ENCODE measurements around the gene GLRB. TPM values are rescaled to one million over a fixed set of nuclear protein-coding genes. Genes with fewer than 3 reads are reported as not detected.

The GLRB gene
- total and polyA plus RNA-seq, 9 of the 15 experiments (the other 6 are each of a cell fraction or from before 2014, with no cell fraction given): not detected

DNA sequence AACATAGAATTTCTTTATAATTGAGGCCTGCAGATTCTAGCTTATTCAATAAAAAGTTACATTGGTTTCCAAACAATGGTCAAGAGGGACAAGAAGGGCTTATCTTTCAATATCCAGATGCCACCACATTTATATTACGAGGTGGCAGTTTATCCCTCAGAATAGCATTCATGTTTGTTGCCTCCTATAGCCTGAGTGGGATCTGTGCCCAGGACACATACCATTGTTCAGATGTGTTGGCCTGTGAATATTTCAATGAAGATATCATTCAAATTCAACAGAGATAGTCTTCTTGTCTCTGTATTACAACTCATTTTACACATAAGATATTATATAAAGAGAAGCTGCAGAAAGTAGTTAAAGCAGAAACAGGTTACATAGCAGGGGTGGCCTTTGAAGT is 20.5 kb downstream of the GLRB start:
- no peak for ATAC-seq
- Histone ChIP-seq H3K4me2 (ENCODE audit: insufficient read depth, low read length) (no peak overlapping the region), H3K79me2 (ENCODE audit: control insufficient read depth, insufficient read depth, low read length) (no peaks in the 10 kb centered on the region), H4K20me1 (replicated peaks; ENCODE audit: control insufficient read depth, insufficient read depth, low read length) (no peaks in the 10 kb centered on the region), H3K4me1 (replicated peaks in 1 of 2; ENCODE audit: control insufficient read depth in 2 of 2, insufficient read depth in 2 of 2, low read length in 2 of 2) (no peaks in the 10 kb centered on the region), H2AFZ (ENCODE audit: low read depth, low read length) (no peak overlapping the region), H3K9ac (ENCODE audit: insufficient read depth in 1 of 2, low read depth in 2 of 2, low read length in 2 of 2) (no peak overlapping the region), H3K36me3 (ENCODE audit: control insufficient read depth, insufficient read depth, low read length) (no peaks in the 10 kb centered on the region), H3K4me3 (no peak overlapping the region), H3K27me3 (ENCODE audit: control insufficient read depth in 2 of 2, insufficient read depth in 2 of 2, low read length in 2 of 2) (no peaks in the 10 kb centered on the region), H3K9me3 (replicated peaks; ENCODE audit: control insufficient read depth, insufficient read depth, low read depth, low read length) (no peaks in the 10 kb centered on the region), H3K9me1 (ENCODE audit: control insufficient read depth, insufficient read depth, low read length) (no peaks in the 10 kb centered on the region), H3K27ac (ENCODE audit: extremely low read depth, low read depth, low read length) (no peak overlapping the region)
- in situ Hi-C loops (cut with MboI): no loop called here
- POLR2A ChIA-PET: no interaction called here
- no peak for FAIRE-seq
- WGBS (ENCODE audit: insufficient coverage, low coverage, missing lambda C conversion rate): 0% methylated on average over 1 of the region's 1 CpG
- intact Hi-C loops (cut with micrococcal nuclease): no loop called here
- no peak for DNase-seq (ENCODE audit: extremely low read depth in 1 of 4, low spot score in 3 of 4)
- CTCF ChIA-PET (ENCODE audit: low intra/inter-chr PET ratio): no interaction called here
- no TSS peak for BruUV-seq (replicated peaks)
- no peak for TF ChIP-seq MEF2A (IDR thresholded peaks at IDR 0.05; ENCODE audit: control insufficient read depth, low read depth, low read length)
- TF ChIP-seq SAP30 (IDR thresholded peaks at IDR 0.05; ENCODE audit: borderline replicate concordance, insufficient read depth, low read depth, low read length, poor library complexity, severe bottlenecking): no peak
- no peak for TF ChIP-seq ZNF717 (CRISPR knock-in tag; IDR thresholded peaks at IDR 0.05)
- no peak for TF ChIP-seq BRF1 (IDR thresholded peaks at IDR 0.05; ENCODE audit: borderline replicate concordance, extremely low read depth, insufficient read length)
- TF ChIP-seq RB1 (IDR thresholded peaks at IDR 0.05; ENCODE audit: low read depth): no peak
- no peak for TF ChIP-seq RBM22 (IDR thresholded peaks at IDR 0.05; ENCODE audit: low read depth, low read length, poor library complexity, severe bottlenecking)
- TF ChIP-seq TSC22D4 (tag; IDR thresholded peaks at IDR 0.05): no peak
- TF ChIP-seq WHSC1 (IDR thresholded peaks at IDR 0.05; ENCODE audit: low read length): no peak
- TF ChIP-seq, protein P1, sequence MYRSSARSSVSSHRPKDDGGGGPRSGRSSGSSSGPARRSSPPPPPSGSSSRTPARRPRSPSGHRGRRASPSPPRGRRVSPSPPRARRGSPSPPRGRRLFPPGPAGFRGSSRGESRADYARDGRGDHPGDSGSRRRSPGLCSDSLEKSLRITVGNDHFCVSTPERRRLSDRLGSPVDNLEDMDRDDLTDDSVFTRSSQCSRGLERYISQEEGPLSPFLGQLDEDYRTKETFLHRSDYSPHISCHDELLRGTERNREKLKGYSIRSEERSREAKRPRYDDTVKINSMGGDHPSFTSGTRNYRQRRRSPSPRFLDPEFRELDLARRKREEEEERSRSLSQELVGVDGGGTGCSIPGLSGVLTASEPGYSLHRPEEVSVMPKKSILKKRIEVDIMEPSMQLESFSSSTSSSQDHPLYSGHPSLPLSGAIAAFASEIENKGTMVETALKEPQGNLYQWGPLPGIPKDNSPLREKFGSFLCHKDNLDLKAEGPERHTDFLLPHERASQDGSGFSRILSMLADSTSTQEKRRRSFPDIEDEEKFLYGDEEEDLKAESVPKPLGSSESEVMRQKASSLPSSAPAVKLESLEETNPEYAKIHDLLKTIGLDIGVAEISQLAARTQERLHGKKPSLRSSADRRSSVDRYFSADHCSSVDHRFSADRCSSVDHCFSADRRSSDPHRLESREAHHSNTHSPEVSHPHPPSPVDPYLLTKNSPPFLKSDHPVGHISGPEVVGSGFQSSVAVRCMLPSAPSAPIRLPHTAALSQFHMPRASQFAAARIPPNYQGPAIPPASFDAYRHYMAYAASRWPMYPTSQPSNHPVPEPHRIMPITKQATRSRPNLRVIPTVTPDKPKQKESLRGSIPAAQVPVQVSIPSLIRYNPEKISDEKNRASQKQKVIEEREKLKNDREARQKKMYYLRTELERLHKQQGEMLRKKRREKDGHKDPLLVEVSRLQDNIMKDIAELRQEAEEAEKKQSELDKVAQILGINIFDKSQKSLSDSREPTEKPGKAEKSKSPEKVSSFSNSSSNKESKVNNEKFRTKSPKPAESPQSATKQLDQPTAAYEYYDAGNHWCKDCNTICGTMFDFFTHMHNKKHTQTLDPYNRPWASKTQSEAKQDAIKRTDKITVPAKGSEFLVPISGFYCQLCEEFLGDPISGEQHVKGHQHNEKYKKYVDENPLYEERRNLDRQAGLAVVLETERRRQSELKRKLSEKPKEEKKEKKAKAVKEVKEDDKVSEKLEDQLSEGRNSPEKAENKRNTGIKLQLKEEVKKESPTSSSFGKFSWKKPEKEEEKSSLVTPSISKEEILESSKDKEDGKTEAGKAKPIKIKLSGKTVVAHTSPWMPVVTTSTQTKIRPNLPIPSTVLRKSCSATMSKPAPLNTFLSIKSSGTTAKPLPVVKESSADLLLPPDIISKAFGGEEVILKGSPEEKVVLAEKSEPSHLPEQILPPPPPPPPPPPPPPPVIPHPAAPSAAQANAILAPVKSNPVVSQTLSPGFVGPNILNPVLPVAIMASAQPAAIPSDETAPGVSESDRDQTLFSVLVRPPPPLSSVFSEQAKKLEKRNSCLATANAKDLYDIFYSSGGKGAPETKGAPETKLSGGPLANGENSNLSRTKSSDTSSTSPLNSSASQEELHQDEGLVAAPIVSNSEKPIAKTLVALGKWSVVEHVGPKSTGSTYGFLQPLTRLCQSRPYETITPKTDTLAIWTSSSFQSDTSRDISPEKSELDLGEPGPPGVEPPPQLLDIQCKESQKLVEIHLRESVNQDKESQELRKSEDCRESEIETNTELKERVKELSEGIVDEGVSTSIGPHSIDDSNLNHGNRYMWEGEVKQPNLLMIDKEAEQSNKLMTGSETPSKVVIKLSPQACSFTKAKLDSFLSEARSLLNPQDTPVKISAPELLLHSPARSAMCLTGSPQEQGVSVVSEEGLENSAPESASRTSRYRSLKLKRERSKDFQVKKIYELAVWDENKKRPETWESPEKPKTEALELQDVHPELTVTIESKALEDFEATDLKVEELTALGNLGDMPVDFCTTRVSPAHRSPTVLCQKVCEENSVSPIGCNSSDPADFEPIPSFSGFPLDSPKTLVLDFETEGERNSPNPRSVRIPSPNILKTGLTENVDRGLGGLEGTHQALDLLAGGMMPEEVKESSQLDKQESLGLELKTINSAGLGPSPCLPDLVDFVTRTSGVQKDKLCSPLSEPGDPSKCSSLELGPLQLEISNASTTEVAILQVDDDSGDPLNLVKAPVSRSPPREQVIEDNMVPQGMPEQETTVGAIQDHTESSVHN (IDR thresholded peaks at IDR 0.05; ENCODE audit: borderline replicate concordance in 1 of 2, low read depth in 1 of 2): no peak
- no peak for TF ChIP-seq FOSL1 (tag; conservative IDR thresholded peaks at IDR 0.05)
- no peak for TF ChIP-seq SFPQ (IDR thresholded peaks at IDR 0.05; ENCODE audit: low read depth, low read length)
- TF ChIP-seq ZNF561 (CRISPR knock-in tag; conservative IDR thresholded peaks at IDR 0.05): no peak

Measured in K562 (cell line).